NCI-H1092 treated with DMSO at 0.1 percent for 48 hours (cell line): ENCODE data around the gene TBATA.

ENCODE experiments used
- DNase-seq: peaks from one replicate; lab custom pipeline; 2025; lab: John Stamatoyannopoulos, UW

Gene TBATA

GRCh38 chr10:70785190-70785589 is at the start of gene TBATA:
Gene TBATA, minus strand, starts transcription at chr10:70785377. Its CDS starts 1,998 bp downstream, at chr10:70783379.
- no peak for DNase-seq

GRCh38 chr10:70834441-70835151 is 49.4 kb upstream of the TBATA start:
- no peak for DNase-seq

GRCh38 chr10:70834021-70834420 is 48.8 kb upstream of the TBATA start:
- DNase-seq = no peak

- no peak for DNase-seq
Observed at GRCh38 chr10:70833601-70834000, 48.4 kb upstream of the TBATA start.

GRCh38 chr10:70832852-70833528 is 47.8 kb upstream of the TBATA start:
- no peak for DNase-seq

- no peak for DNase-seq
Observed at GRCh38 chr10:70832221-70832620, 47.0 kb upstream of the TBATA start.

GRCh38 chr10:70830164-70830563 is 45.0 kb upstream of the TBATA start:
- DNase-seq = no peak

GRCh38 chr10:70829543-70829942 is 44.4 kb upstream of the TBATA start:
- DNase-seq = no peak

GRCh38 chr10:70828923-70829322 is 43.7 kb upstream of the TBATA start:
- DNase-seq = no peak

GRCh38 chr10:70827086-70827757 is 42.0 kb upstream of the TBATA start:
- DNase-seq = no peak

- no peak for DNase-seq
Observed at GRCh38 chr10:70822076-70822820, 37.1 kb upstream of the TBATA start.

GRCh38 chr10:70820976-70821750 is 36.0 kb upstream of the TBATA start:
- DNase-seq = no peak

GRCh38 chr10:70816220-70816894 is 31.2 kb upstream of the TBATA start:
- peak; percentile 46 for DNase-seq

- peak; percentile 50 for DNase-seq
Observed at GRCh38 chr10:70815504-70816219, 30.5 kb upstream of the TBATA start, which contains the start of gene SGPL1. Gene SGPL1, plus strand, starts transcription at chr10:70815948. Its CDS starts 906 bp downstream, at chr10:70816854.

- no peak for DNase-seq
Observed at GRCh38 chr10:70814126-70814525, 28.9 kb upstream of the TBATA start.

GRCh38 chr10:70812814-70813213 is 27.6 kb upstream of the TBATA start:
- DNase-seq = no peak

- DNase-seq = no peak
Observed at GRCh38 chr10:70811881-70812280, 26.7 kb upstream of the TBATA start.

GRCh38 chr10:70810967-70811366 is 25.8 kb upstream of the TBATA start:
- DNase-seq = no peak

- DNase-seq = no peak
Observed at GRCh38 chr10:70809726-70810125, 24.5 kb upstream of the TBATA start.

- DNase-seq = no peak
Observed at GRCh38 chr10:70809011-70809611, 23.9 kb upstream of the TBATA start.
